Frontal cortex (tissue), 4 donors: Measurements from ENCODE around the gene FEZF2. TPM values are rescaled to one million over a fixed set of nuclear protein-coding genes. Genes with fewer than 3 reads are reported as not detected.
A peak's percentile ranks its signal among the peaks of the same experiment; 100 is the strongest.

ENCODE experiments used
- DNase-seq, 2 donors: peaks; one replicate each; pipeline ENCODE4 v3.0.0; 2012; ENCODE audit warnings: low spot score in 2 of 2
- FAIRE-seq: peaks from 2 replicates; lab custom pipeline; 2012; peaks lifted over from hg19 to GRCh38; lab: Jason Lieb, UNC
- total RNA-seq: library from RNA; depleted of rRNA; stranded (reverse); fragments of >200 nt; gene quantifications from one replicate; pipeline ENCODE4 v1.2.3, GENCODE V29; 2014
- donor health status: control.
- donor health status: control.
- donor health status: control.

The FEZF2 gene
- 12.2 TPM for total RNA-seq

GRCh38 chr3:62373215-62373614 is at the start of gene FEZF2:
FEZF2 (minus strand) TSS chr3:62373550; CDS start chr3:62372868, 682 bp downstream.
- FAIRE-seq, result no peak
- DNase-seq, result no peak

GRCh38 chr3:62421207-62421606 is 47.9 kb upstream of the FEZF2 start:
- no peak for DNase-seq
- no peak for FAIRE-seq

GRCh38 chr3:62416144-62416543 is 42.8 kb upstream of the FEZF2 start:
- no peak for FAIRE-seq
- DNase-seq, result no peak

GRCh38 chr3:62415312-62415801 is 42.0 kb upstream of the FEZF2 start:
- FAIRE-seq (no peak), DNase-seq (peak in 1 of 2 donors; percentile 3)

GRCh38 chr3:62414786-62415185 is 41.4 kb upstream of the FEZF2 start:
- FAIRE-seq (no peak), DNase-seq (no peak)

- no peak for FAIRE-seq
- no peak for DNase-seq
Measured at GRCh38 chr3:62413687-62414086, 40.3 kb upstream of the FEZF2 start.

GRCh38 chr3:62406945-62407344 is 33.6 kb upstream of the FEZF2 start:
- FAIRE-seq (no peak), DNase-seq (no peak)

- FAIRE-seq (no peak), DNase-seq (no peak)
Measured at GRCh38 chr3:62405566-62405965, 32.2 kb upstream of the FEZF2 start.

GRCh38 chr3:62405135-62405534 is 31.8 kb upstream of the FEZF2 start:
- no peak for FAIRE-seq
- DNase-seq, result no peak

- DNase-seq (no peak), FAIRE-seq (no peak)
Measured at GRCh38 chr3:62404321-62404720, 31.0 kb upstream of the FEZF2 start.

GRCh38 chr3:62403765-62404164 is 30.4 kb upstream of the FEZF2 start:
- FAIRE-seq (no peak), DNase-seq (no peak)

- DNase-seq (no peak), FAIRE-seq (no peak)
Measured at GRCh38 chr3:62392626-62393292, 19.4 kb upstream of the FEZF2 start.

- DNase-seq (no peak), FAIRE-seq (no peak)
Measured at GRCh38 chr3:62387251-62387650, 13.9 kb upstream of the FEZF2 start.

GRCh38 chr3:62379321-62379798 is 6.0 kb upstream of the FEZF2 start:
- FAIRE-seq (no peak), DNase-seq (no peak)

GRCh38 chr3:62378921-62379320 is 5.6 kb upstream of the FEZF2 start:
- FAIRE-seq (no peak), DNase-seq (no peak)

GRCh38 chr3:62378311-62378789 is 5.0 kb upstream of the FEZF2 start:
- DNase-seq (no peak), FAIRE-seq (no peak)

- no peak for FAIRE-seq
Measured at GRCh38 chr3:62376906-62377877, 3.8 kb upstream of the FEZF2 start.

GRCh38 chr3:62376454-62376720 is 3.0 kb upstream of the FEZF2 start:
- DNase-seq (no peak), FAIRE-seq (no peak)

More at GRCh38 chr3:62376906-62377877, 3.8 kb upstream of the FEZF2 start:
- no peak for DNase-seq

GRCh38 chr3:62375655-62376453 is 2.5 kb upstream of the FEZF2 start:
- DNase-seq (no peak), FAIRE-seq (no peak)
